Sigmoid colon (tissue), 4 donors: ENCODE data around the gene RNF217.

Experiments
- EP300 ChIP-seq, 4 donors: sonication (generic); formaldehyde crosslinking; IDR thresholded peaks; one replicate each; pipeline ENCODE4 v1.6.1; 2017; ENCODE audit warnings: antibody characterized with exemption in 4 of 4
- POLR2A ChIP-seq, 2 donors: fragments of 450-650 bp; IDR thresholded peaks; one replicate each; pipeline ENCODE4 v1.6.1; 2016; ENCODE audit warnings: antibody characterized with exemption in 2 of 2, mild to moderate bottlenecking in 2 of 2, moderate library complexity in 2 of 2
- POLR2AphosphoS5 ChIP-seq, 4 donors: sonication (generic); formaldehyde crosslinking; IDR thresholded peaks; one replicate each; pipeline ENCODE4 v1.6.1; 2017; ENCODE audit warnings: antibody characterized with exemption in 4 of 4
- TF ChIP-seq, protein P1 (sequence below), 4 experiments: fragments of 450-650 bp in 3 of 4; fragments of 200-600 bp in 1 of 4; IDR thresholded peaks; one replicate each; pipeline ENCODE4 v1.5.1; 2016 to 2019; ENCODE audit warnings: antibody characterized with exemption in 4 of 4, mild to moderate bottlenecking in 3 of 4, moderate library complexity in 2 of 4

DNA sequence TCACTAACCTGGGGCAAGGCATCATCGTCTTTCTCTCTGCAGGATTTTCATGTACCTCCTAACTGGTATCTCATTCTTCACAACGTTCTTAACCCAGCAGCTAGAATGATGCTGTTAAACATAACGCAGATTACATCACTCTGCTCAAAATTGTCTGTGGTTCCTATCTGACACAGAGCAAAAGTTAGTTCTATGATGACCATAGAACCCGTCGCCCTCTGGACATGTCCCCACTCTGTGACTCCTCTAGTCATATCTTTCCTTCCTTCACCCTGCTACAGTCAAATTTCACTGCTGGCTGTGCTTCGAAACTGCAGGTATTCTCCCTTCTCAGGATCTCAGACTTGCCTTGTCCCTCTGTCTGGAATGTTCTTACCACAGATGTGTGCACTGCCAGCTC lies 103.9 kb downstream of the RNF217 start:
- TF ChIP-seq, protein P1, sequence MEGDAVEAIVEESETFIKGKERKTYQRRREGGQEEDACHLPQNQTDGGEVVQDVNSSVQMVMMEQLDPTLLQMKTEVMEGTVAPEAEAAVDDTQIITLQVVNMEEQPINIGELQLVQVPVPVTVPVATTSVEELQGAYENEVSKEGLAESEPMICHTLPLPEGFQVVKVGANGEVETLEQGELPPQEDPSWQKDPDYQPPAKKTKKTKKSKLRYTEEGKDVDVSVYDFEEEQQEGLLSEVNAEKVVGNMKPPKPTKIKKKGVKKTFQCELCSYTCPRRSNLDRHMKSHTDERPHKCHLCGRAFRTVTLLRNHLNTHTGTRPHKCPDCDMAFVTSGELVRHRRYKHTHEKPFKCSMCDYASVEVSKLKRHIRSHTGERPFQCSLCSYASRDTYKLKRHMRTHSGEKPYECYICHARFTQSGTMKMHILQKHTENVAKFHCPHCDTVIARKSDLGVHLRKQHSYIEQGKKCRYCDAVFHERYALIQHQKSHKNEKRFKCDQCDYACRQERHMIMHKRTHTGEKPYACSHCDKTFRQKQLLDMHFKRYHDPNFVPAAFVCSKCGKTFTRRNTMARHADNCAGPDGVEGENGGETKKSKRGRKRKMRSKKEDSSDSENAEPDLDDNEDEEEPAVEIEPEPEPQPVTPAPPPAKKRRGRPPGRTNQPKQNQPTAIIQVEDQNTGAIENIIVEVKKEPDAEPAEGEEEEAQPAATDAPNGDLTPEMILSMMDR (IDR thresholded peaks at IDR 0.05), result no peak
- no peak for TF ChIP-seq EP300 (IDR thresholded peaks at IDR 0.05)
- no peak for TF ChIP-seq POLR2A (IDR thresholded peaks at IDR 0.05)
- no peak for TF ChIP-seq POLR2AphosphoS5 (IDR thresholded peaks at IDR 0.05)
